ENCODE data around the gene C11orf21.

C11orf21 gene

DNA sequence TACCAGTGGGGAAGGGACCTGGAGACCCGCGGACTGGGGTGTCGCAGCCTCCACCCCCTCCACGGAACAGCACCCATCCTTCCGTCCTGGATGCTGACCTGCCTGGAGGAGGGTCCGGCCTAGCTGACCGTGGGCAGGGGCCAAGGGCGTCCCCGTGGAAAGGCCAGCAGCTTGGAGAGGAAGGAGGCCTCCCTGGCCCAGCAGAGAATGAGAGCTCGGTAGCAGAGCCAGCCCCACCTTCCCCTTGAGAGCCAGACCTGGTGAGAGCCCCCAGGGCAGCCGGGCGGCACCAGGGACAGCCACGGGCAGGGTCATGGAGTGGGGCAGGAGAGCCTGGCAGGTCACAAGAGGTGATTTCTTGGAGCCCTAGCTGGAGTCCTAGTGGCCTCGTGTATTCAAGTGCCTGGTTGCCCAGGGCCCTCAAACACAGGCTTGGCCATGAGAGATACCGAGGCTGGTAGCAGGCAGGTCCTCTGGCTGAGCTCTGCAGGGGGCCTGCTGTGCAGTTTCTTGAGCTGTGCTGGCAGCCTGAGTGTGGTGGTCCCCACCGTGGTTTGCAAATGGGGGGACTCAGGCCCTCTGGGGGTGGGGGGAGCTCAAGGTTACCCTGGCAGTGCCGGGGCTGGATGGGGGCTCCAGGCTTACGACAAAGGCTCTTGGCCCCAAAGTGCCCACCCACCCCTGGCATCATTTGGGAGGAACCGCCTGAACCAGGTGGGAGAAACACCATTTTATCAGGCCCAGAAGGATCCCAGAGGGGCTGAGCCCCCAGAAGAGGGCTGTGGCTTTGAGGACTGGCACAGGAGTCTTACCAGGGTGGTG is 7.7 kb upstream of the C11orf21 start:
- no peak for DNase-seq (ENCODE audit: low read depth in 4 of 4, low spot score in 1 of 4)

DNA sequence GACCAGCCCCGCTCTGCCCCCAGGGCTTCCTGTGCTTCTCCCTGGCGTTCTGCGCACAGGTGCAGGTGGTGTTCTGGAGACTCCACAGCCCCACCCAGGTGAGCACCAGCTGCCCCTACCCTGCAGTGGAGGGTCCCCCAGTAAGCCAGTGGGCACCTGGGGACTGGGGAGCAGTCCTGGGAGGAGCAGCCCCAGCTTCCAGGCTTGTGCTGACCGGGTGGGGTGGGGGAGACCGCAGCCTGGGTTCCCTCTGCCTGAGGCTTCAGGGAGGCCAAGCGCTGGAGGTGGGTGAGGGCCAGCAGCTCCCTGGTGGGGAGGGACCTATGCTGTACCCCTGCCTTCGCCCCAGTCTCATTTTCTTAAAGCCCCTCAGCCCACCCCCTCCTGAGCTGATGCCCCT is 7.0 kb upstream of the C11orf21 start:
- DNase-seq (ENCODE audit: low read depth in 4 of 4, low spot score in 1 of 4), result no peak

- no peak for DNase-seq (ENCODE audit: low read depth in 4 of 4, low spot score in 1 of 4)
Observed at GRCh38 chr11:2307501-2308331, 6.0 kb upstream of the C11orf21 start.

DNA sequence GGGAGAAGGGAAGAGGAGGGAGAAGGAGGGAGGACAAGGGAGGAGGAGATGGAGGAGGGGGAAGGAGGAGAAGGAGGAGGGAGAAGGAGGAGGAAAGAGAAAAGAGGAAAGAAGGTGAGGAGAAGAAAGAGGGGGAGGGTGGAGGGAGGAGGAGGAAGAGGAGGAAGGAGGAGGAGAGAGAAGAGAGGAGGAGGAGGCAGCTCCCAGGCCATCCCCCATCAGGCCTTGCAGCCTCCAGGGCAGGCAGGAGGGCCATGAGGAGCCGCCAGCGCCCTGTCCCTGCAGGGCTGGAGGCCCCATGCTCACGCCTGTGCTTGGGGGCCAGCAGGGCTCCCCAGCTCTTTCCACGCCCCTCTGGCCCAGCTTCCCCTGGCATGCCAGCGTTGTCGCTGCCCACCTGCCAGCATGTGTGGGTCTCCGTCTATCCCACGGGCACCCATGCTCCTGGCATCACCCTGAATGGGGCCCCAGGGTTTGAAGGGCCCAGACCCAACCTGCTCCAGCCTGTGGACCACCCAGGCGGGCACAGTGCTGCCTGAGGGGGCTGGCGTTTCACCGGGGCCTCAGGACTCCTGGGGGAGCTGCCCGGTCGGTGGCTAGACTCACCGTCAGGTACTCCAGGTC is 5.3 kb upstream of the C11orf21 start:
- no peak for DNase-seq (ENCODE audit: low read depth in 4 of 4, low spot score in 1 of 4)

- no peak for DNase-seq (ENCODE audit: low read depth in 4 of 4, low spot score in 1 of 4)
Observed at GRCh38 chr11:2306452-2306823, 4.7 kb upstream of the C11orf21 start.

GRCh38 chr11:2305788-2306451 is 4.2 kb upstream of the C11orf21 start:
- DNase-seq (ENCODE audit: low read depth in 4 of 4, low spot score in 1 of 4), result no peak

DNA sequence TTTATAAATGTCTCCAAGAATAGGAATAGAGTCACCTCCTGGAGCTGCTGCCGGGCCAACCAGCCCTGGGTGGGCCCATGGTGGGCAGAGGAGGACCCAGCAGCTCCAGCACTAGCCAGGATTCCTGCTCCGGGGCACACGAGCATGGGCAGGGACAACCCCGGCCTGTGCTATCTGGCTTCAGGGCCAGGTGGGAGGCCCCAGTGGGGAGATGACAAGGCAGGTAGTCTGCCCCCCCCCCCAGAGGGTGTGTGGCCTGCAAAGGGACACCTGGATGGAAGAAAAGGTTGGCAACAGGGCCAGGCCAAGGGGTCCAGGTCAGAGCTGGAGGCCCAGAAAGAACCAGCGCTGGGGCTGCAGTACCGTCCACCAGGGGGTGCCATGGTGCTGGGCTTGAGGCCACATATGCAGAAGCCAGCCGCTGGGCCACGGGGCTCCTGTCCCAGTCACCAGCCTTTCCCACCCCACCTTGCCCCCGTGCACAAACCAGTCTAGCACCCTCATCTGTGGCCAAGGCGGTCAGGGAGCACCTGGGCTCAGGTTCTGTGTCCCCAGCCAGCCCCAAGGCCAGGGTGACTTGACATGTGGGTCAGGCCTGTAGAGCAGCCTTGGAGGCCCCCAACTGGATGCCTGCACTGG is 3.5 kb upstream of the C11orf21 start:
- peak; percentile 77 to 83 (median 80) for DNase-seq (ENCODE audit: low read depth in 4 of 4, low spot score in 1 of 4)

- DNase-seq (ENCODE audit: low read depth in 4 of 4, low spot score in 1 of 4), result no peak
Observed at GRCh38 chr11:2304506-2305139, 2.9 kb upstream of the C11orf21 start.

- no peak for DNase-seq (ENCODE audit: low read depth in 4 of 4, low spot score in 1 of 4)
Observed at GRCh38 chr11:2303627-2304505, 2.1 kb upstream of the C11orf21 start.

DNA sequence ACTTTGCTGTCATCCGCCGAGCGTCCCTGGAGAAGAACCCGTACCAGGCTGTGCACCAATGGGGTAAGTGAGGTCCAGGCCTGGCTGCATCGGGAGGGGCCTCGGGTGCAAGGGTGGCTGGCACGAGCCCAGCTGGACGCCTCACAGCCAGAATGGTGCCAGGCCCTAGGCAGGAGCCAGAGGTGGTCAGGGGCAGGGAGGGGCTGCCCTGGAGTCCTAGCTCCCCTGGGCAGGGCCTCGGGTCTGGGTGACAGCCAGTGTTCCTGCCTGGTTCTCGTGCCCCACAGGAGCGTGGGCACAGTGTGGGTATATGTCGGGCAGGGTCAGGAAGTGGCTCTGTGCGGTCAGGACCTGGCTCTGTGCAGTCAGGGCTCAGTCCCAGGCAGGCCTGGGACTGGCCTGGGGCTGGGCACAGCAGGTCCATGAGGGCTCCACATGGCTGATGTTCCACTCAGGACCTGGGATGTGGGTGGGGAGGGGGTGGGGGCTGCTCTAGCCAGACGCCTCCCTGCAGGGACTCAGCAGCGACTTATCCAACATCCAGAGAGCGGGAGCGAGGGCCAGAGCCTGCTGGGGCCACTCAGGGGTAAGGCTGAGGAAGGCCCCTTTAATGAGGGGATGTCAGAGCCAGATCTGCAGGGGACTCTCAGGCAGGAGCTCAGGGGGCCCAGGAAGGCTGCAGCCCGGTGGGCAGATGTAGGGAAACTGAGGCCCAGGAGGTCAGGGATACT is 1.3 kb upstream of the C11orf21 start:
- no peak for DNase-seq (ENCODE audit: low read depth in 4 of 4, low spot score in 1 of 4)

- no peak for DNase-seq (ENCODE audit: low read depth in 4 of 4, low spot score in 1 of 4)
Observed at GRCh38 chr11:2302306-2302895, 683 bp upstream of the C11orf21 start.

DNA sequence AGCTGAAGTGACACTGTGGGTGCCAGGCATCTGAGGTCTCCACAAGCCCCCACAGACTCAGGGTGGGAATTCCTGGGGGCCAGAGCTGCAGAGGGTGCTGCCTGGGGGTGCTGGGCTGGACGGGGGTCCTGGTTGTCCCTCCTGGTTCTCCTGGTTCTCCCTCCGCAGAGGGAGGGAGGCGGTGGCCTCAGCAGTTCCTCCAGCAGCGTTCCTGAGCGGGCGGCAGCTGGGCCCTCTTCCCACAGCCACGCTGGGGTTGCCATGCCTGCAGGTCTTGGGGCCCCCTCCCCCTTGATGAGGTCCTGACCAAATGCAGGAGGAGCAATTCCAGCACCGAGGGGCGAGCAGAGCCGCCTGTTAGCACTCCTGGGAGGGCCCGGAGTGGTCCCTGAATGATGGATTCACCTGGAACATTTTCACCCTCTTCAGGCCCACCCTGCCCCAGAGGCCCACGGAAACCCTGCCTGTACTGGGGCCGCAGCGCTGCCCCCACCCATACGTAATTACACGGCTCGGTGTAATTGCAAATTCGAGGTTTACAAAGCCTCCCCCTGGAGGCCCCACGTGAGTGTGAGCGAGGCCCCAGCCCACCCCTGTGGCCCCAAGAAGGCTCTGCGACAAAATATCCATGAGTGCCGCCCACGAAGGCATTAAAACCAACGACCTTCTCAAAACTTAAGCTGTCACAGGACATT is 635 bp downstream of the C11orf21 start:
- DNase-seq (ENCODE audit: low read depth in 4 of 4, low spot score in 1 of 4), result no peak

DNA sequence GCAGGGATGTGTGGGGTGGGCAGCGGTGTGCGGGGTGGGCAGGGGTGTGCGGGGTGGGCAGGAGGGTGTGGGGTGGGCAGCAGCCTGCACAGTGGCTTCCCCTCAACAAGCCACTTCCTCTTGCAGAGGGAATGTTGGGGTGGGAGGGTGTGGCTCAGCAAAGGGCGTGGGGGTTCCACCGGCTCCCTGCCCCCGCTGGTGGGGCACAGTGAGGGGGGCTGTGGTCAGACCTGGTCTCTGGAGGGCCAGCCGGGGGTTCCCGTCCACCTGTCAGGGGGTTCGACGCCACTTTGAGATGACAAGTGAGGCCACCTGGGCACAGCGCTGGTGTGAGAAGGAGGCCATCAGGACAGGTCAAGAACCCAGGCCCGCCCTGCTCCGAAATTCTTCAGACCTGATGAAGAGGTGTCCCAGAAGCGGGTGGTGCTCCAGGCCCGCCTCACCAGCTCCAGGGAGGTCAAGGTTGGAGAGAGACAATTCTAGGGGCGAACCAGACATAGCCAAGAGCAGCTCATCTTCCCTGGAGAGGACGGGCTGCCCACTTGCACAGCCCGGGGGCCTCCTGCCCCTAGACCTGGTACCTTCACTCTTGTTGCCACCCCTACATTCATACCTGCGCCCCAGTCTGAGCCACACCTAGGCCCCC is 1.3 kb downstream of the C11orf21 start:
- no peak for DNase-seq (ENCODE audit: low read depth in 4 of 4, low spot score in 1 of 4)

DNA sequence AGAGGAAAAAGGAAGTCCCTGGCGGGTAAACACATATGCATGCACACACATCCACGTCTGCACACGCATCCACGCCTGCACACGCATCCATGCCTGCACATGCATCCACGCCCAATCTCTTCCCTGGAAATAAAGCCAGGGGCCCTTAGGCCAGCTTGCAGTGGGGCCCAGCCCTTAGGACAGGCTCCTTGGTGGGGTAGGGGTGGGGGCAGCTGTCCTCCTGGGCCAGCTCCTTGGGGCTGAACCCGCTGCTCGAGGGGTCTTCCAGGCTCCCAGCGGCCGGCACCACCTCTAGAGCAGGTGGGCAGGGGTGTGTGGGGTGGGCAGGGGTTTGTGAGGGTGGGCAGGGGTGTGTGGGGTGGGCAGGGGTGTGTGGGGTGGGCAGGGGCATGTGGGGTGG is 1.9 kb downstream of the C11orf21 start:
- no peak for DNase-seq (ENCODE audit: low read depth in 4 of 4, low spot score in 1 of 4)

GRCh38 chr11:2298795-2299761 is 2.6 kb downstream of the C11orf21 start:
- no peak for DNase-seq (ENCODE audit: low read depth in 4 of 4, low spot score in 1 of 4)

DNA sequence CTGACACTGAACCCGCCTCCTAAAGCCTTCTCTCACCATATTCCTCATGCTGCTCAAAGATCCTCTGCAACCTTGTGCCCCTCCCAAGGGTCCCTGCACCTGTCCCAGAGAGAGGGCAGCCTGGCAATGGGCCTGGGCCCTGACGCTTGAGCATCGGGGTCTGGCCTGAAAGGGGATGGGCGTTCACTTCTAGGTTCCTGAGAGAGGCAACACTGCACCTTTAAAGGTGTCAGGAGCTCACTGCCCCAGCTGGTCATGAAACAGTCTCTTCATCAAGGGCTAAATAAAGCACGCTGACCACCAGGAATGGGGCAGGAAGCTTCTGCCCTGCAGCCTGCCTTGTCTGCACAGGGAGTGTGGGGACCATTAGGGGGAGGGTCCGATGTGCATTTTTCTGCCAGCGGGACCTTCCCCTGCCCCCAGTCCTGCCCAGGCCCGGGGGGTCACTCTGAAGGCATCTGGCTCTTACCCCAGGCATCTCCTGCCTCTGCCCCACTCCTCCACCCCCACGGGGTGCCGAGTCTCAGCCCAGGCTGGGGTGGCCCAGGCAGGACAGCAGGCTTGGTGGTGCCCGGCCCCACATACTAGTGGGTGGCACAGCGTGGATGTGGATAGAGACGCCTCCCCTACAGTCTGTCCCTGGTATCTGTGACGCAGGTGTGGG is 3.5 kb downstream of the C11orf21 start:
- DNase-seq (ENCODE audit: low read depth in 4 of 4, low spot score in 1 of 4), result no peak

All from stimulated activated CD4-positive, alpha-beta T cell treated with anti-CD3 and anti-CD28 coated beads, Interleukin-1b, Interleukin-23, amount 100 ng/mL, for 24 hours (primary cell).